ENCODE data around the gene CLINT1. TPM values are rescaled to one million over a fixed set of nuclear protein-coding genes. Genes with fewer than 3 reads are reported as not detected.

The CLINT1 gene
- total and polyA plus RNA-seq, 2 experiments from 2014 or later: 71.7 to 101 TPM

DNA sequence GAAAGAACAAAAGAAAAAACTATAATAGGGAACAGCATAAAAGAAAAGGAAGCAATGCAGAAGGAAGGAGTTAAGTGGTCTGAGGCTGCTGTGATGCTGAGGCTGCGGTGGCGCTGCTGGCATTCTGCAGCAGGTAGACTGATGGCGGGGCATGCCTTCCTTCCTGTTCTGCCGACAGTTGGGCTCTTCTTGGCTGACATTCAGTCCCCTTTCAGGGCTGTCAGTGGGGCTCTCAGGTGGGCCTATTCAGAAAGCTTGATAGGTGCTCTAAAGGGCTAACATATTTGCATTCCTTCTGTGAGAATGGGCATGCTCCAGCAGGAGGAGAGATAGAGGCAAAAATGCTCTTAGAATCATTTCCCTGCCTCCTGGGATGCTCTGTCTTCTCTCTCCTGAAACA, 5.1 kb upstream of the CLINT1 start:
- H3K27me3 Mint-ChIP-seq (ENCODE audit: insufficient read depth, low read depth, poor library complexity): peaks cover 8% of the 10 kb centered on the region
- Histone ChIP-seq H3K4me3 (no peak overlapping the region), H3K9me2 (ENCODE audit: insufficient read depth) (no peaks in the 10 kb centered on the region), H4K20me1 (replicated peaks; ENCODE audit: insufficient read depth) (no peaks in the 10 kb centered on the region), H3K27ac (ENCODE audit: low read depth) (no peak overlapping the region), H3K4me1 (ENCODE audit: insufficient read depth) (peaks cover 18% of the 10 kb centered on the region), H3K79me2 (replicated peaks; ENCODE audit: insufficient read depth) (no peaks in the 10 kb centered on the region), H3K36me3 (ENCODE audit: insufficient read depth) (no peaks in the 10 kb centered on the region), H3K4me2 (no peak overlapping the region), H2AFZ (no peak overlapping the region), H3F3A (replicated peaks; ENCODE audit: low read depth) (0 out of 2 replicates have a peak, but pooled peaks cover 2% of the 10 kb centered on the region), H3K27me3 (ENCODE audit: insufficient read depth) (no peaks in the 10 kb centered on the region)
- peak; percentile 65 for DNase-seq (ENCODE audit: low spot score)
- H3K36me3 Mint-ChIP-seq (ENCODE audit: low read depth): no peaks in the 10 kb centered on the region
- H3K9me3 Mint-ChIP-seq: no peaks in the 10 kb centered on the region
- no peak overlapping the region for H3K27ac Mint-ChIP-seq
- TF ChIP-seq EZH2 (IDR thresholded peaks at IDR 0.05; ENCODE audit: low read depth, unreplicated experiment): no peak
- TF ChIP-seq NANOG (IDR thresholded peaks at IDR 0.05; ENCODE audit: borderline replicate concordance): no peak
- no peak for TF ChIP-seq JUNB (IDR thresholded peaks at IDR 0.05; ENCODE audit: unreplicated experiment)
- no peak for TF ChIP-seq EZH2phosphoT487 (IDR thresholded peaks at IDR 0.05; ENCODE audit: unreplicated experiment)
- no peak for TF ChIP-seq STAT1 (IDR thresholded peaks at IDR 0.05; ENCODE audit: unreplicated experiment)
- TF ChIP-seq, protein P1, sequence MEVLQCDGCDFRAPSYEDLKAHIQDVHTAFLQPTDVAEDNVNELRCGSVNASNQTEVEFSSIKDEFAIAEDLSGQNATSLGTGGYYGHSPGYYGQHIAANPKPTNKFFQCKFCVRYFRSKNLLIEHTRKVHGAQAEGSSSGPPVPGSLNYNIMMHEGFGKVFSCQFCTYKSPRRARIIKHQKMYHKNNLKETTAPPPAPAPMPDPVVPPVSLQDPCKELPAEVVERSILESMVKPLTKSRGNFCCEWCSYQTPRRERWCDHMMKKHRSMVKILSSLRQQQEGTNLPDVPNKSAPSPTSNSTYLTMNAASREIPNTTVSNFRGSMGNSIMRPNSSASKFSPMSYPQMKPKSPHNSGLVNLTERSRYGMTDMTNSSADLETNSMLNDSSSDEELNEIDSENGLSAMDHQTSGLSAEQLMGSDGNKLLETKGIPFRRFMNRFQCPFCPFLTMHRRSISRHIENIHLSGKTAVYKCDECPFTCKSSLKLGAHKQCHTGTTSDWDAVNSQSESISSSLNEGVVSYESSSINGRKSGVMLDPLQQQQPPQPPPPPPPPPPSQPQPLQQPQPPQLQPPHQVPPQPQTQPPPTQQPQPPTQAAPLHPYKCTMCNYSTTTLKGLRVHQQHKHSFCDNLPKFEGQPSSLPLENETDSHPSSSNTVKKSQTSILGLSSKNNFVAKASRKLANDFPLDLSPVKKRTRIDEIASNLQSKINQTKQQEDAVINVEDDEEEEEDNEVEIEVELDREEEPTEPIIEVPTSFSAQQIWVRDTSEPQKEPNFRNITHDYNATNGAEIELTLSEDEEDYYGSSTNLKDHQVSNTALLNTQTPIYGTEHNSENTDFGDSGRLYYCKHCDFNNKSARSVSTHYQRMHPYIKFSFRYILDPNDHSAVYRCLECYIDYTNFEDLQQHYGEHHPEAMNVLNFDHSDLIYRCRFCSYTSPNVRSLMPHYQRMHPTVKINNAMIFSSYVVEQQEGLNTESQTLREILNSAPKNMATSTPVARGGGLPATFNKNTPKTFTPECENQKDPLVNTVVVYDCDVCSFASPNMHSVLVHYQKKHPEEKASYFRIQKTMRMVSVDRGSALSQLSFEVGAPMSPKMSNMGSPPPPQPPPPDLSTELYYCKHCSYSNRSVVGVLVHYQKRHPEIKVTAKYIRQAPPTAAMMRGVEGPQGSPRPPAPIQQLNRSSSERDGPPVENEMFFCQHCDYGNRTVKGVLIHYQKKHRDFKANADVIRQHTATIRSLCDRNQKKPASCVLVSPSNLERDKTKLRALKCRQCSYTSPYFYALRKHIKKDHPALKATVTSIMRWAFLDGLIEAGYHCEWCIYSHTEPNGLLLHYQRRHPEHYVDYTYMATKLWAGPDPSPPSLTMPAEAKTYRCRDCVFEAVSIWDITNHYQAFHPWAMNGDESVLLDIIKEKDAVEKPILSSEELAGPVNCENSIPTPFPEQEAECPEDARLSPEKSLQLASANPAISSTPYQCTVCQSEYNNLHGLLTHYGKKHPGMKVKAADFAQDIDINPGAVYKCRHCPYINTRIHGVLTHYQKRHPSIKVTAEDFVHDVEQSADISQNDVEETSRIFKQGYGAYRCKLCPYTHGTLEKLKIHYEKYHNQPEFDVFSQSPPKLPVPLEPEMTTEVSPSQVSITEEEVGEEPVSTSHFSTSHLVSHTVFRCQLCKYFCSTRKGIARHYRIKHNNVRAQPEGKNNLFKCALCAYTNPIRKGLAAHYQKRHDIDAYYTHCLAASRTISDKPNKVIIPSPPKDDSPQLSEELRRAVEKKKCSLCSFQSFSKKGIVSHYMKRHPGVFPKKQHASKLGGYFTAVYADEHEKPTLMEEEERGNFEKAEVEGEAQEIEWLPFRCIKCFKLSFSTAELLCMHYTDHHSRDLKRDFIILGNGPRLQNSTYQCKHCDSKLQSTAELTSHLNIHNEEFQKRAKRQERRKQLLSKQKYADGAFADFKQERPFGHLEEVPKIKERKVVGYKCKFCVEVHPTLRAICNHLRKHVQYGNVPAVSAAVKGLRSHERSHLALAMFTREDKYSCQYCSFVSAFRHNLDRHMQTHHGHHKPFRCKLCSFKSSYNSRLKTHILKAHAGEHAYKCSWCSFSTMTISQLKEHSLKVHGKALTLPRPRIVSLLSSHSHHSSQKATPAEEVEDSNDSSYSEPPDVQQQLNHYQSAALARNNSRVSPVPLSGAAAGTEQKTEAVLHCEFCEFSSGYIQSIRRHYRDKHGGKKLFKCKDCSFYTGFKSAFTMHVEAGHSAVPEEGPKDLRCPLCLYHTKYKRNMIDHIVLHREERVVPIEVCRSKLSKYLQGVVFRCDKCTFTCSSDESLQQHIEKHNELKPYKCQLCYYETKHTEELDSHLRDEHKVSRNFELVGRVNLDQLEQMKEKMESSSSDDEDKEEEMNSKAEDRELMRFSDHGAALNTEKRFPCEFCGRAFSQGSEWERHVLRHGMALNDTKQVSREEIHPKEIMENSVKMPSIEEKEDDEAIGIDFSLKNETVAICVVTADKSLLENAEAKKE (CRISPR knock-in tag; IDR thresholded peaks at IDR 0.05): no peak
- TF ChIP-seq ZNF331 (CRISPR knock-in tag; IDR thresholded peaks at IDR 0.05; ENCODE audit: low read depth): no peak
- no peak for TF ChIP-seq POLR2AphosphoS5 (IDR thresholded peaks at IDR 0.05; ENCODE audit: low read depth)
- TF ChIP-seq, protein P2, sequence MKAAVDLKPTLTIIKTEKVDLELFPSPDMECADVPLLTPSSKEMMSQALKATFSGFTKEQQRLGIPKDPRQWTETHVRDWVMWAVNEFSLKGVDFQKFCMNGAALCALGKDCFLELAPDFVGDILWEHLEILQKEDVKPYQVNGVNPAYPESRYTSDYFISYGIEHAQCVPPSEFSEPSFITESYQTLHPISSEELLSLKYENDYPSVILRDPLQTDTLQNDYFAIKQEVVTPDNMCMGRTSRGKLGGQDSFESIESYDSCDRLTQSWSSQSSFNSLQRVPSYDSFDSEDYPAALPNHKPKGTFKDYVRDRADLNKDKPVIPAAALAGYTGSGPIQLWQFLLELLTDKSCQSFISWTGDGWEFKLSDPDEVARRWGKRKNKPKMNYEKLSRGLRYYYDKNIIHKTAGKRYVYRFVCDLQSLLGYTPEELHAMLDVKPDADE (IDR thresholded peaks at IDR 0.05): no peak
- TF ChIP-seq, protein P3, sequence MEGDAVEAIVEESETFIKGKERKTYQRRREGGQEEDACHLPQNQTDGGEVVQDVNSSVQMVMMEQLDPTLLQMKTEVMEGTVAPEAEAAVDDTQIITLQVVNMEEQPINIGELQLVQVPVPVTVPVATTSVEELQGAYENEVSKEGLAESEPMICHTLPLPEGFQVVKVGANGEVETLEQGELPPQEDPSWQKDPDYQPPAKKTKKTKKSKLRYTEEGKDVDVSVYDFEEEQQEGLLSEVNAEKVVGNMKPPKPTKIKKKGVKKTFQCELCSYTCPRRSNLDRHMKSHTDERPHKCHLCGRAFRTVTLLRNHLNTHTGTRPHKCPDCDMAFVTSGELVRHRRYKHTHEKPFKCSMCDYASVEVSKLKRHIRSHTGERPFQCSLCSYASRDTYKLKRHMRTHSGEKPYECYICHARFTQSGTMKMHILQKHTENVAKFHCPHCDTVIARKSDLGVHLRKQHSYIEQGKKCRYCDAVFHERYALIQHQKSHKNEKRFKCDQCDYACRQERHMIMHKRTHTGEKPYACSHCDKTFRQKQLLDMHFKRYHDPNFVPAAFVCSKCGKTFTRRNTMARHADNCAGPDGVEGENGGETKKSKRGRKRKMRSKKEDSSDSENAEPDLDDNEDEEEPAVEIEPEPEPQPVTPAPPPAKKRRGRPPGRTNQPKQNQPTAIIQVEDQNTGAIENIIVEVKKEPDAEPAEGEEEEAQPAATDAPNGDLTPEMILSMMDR (conservative IDR thresholded peaks at IDR 0.05; ENCODE audit: low read depth in 2 of 2): no peak
- TF ChIP-seq, protein P4, sequence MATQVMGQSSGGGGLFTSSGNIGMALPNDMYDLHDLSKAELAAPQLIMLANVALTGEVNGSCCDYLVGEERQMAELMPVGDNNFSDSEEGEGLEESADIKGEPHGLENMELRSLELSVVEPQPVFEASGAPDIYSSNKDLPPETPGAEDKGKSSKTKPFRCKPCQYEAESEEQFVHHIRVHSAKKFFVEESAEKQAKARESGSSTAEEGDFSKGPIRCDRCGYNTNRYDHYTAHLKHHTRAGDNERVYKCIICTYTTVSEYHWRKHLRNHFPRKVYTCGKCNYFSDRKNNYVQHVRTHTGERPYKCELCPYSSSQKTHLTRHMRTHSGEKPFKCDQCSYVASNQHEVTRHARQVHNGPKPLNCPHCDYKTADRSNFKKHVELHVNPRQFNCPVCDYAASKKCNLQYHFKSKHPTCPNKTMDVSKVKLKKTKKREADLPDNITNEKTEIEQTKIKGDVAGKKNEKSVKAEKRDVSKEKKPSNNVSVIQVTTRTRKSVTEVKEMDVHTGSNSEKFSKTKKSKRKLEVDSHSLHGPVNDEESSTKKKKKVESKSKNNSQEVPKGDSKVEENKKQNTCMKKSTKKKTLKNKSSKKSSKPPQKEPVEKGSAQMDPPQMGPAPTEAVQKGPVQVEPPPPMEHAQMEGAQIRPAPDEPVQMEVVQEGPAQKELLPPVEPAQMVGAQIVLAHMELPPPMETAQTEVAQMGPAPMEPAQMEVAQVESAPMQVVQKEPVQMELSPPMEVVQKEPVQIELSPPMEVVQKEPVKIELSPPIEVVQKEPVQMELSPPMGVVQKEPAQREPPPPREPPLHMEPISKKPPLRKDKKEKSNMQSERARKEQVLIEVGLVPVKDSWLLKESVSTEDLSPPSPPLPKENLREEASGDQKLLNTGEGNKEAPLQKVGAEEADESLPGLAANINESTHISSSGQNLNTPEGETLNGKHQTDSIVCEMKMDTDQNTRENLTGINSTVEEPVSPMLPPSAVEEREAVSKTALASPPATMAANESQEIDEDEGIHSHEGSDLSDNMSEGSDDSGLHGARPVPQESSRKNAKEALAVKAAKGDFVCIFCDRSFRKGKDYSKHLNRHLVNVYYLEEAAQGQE (IDR thresholded peaks at IDR 0.05; ENCODE audit: unreplicated experiment): no peak
- no peak for TF ChIP-seq ZNF114 (CRISPR knock-in tag; IDR thresholded peaks at IDR 0.05)
- TF ChIP-seq CREB1 (CRISPR knock-in tag; IDR thresholded peaks at IDR 0.05; ENCODE audit: low read depth): no peak
- peak; percentile 90 for ATAC-seq
- peaks cover 27% of the 10 kb centered on the region for H3K4me1 Mint-ChIP-seq
- no peak overlapping the region for H3K4me3 Mint-ChIP-seq
